Neural progenitor cell (in vitro differentiated cells): ENCODE measurements around the gene TIMM8B. TPM values are rescaled to one million over a fixed set of nuclear protein-coding genes. Genes with fewer than 3 reads are reported as not detected.
"Not testable (repeated sequence)": the region's sequence is repeated elsewhere in the genome, so short reads cannot be mapped to it uniquely, and the experiment has no call there.

Source experiments
- DNase-seq: peaks from one replicate; pipeline ENCODE4 v3.0.0-alpha.2; 2016; ENCODE audit warnings: low spot score
- H2AFZ ChIP-seq: fragments of 200-600 bp; sonication (generic); replicated peaks from 2 replicates; pipeline ENCODE4 v1.6.1; 2016; ENCODE audit warnings: antibody characterized with exemption
- H3F3A ChIP-seq: fragments of 200-600 bp; sonication (generic); 2 replicates; pipeline ENCODE4 v1.6.1; 2016; ENCODE audit warnings: antibody characterized with exemption, low read depth
- H3K27ac ChIP-seq: fragments of 200-600 bp; sonication (generic); 2 replicates; pipeline ENCODE4 v1.5.1; 2016; ENCODE audit warnings: mild to moderate bottlenecking
- H3K27me3 ChIP-seq: fragments of 200-600 bp; sonication (generic); 2 replicates; pipeline ENCODE4 v1.6.1; 2016; ENCODE audit warnings: mild to moderate bottlenecking, moderate library complexity
- H3K36me3 ChIP-seq: fragments of 200-600 bp; sonication (generic); 2 replicates; pipeline ENCODE4 v1.5.1; 2016
- H3K4me1 ChIP-seq: fragments of 200-600 bp; sonication (generic); 2 replicates; pipeline ENCODE4 v1.6.1; 2016; ENCODE audit warnings: mixed run types
- H3K4me2 ChIP-seq: fragments of 200-600 bp; sonication (generic); 2 replicates; pipeline ENCODE4 v1.6.1; 2016
- H3K4me3 ChIP-seq: fragments of 200-600 bp; sonication (generic); 2 replicates; pipeline ENCODE4 v1.5.1; 2016
- H3K79me2 ChIP-seq: fragments of 200-600 bp; sonication (generic); 2 replicates; pipeline ENCODE4 v1.6.1; 2016; ENCODE audit warnings: low read depth
- H3K9ac ChIP-seq: fragments of 200-600 bp; sonication (generic); 2 replicates; pipeline ENCODE4 v1.6.1; 2016
- H3K9me3 ChIP-seq: fragments of 200-600 bp; sonication (generic); 2 replicates; pipeline ENCODE4 v1.5.1; 2016; ENCODE audit warnings: low read depth
- H4K20me1 ChIP-seq: fragments of 200-600 bp; sonication (generic); 2 replicates; pipeline ENCODE4 v1.6.1; 2016; ENCODE audit warnings: low read depth
- H3K27ac Mint-ChIP-seq: 3 replicates; pipeline ENCODE4 v1.8.0; 2021; ENCODE audit warnings: mixed read lengths
- H3K27me3 Mint-ChIP-seq: 2 replicates; pipeline ENCODE4 v1.8.0; 2022; ENCODE audit warnings: low read depth, mild to moderate bottlenecking, inconsistent platforms, moderate library complexity, mixed read lengths; ENCODE audit not compliant: insufficient read depth
- H3K36me3 Mint-ChIP-seq: 3 replicates; pipeline ENCODE4 v1.8.0; 2021; ENCODE audit warnings: mixed read lengths
- H3K4me1 Mint-ChIP-seq: 3 replicates; pipeline ENCODE4 v1.8.0; 2021; ENCODE audit warnings: mixed read lengths
- H3K4me3 Mint-ChIP-seq: 3 replicates; pipeline ENCODE4 v1.8.0; 2021; ENCODE audit warnings: mild to moderate bottlenecking, moderate library complexity, mixed read lengths
- H3K9me3 Mint-ChIP-seq: 3 replicates; pipeline ENCODE4 v1.8.0; 2020; ENCODE audit warnings: mixed read lengths
- EZH2 ChIP-seq: fragments of 200-600 bp; sonication (generic); IDR thresholded peaks from 2 replicates; pipeline ENCODE4 v1.6.1; 2017; ENCODE audit warnings: antibody characterized with exemption, mild to moderate bottlenecking, moderate library complexity
- EZH2phosphoT487 ChIP-seq: fragments of 200-600 bp; sonication (generic); IDR thresholded peaks from 2 replicates; pipeline ENCODE4 v1.6.1; 2017; ENCODE audit warnings: antibody characterized with exemption
- total RNA-seq: library from RNA; depleted of rRNA; stranded (reverse); fragments of >200 nt; gene quantifications from 2 replicates; pipeline ENCODE4 v1.2.3, GENCODE V29; 2015; ENCODE audit warnings: low replicate concordance
- TF ChIP-seq, protein P1 (sequence below): fragments of 200-600 bp; sonication (generic); IDR thresholded peaks from 2 replicates; pipeline ENCODE4 v1.5.1; 2017; ENCODE audit warnings: antibody characterized with exemption, mild to moderate bottlenecking

The TIMM8B gene
- total RNA-seq, 1 donor from 2014 or later = 38.9 TPM

DNA sequence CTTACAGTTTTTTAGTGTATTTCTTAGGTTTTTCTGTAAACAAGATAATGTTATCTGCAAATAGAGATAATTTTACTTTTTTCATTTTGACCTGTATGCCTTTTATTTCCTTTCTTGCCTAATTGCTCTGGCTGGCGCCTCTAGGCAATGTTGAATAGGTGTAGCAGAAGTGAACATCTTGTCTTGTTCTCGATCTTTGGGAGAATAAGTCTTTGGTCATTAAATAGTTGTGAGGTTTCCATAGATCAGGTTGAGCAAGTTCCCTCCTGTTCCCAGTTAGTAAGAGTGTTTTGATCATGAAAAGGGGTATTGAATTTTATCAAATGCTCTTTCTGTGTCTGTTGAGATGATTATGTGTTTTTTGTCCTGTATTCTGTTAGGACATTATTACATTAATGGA lies 36.8 kb downstream of the TIMM8B start:
- Histone ChIP-seq H3K27me3 (no peaks in the 10 kb centered on the region), H3K27ac (no peak overlapping the region), H2AFZ (no peak overlapping the region), H3K36me3 (peaks cover 29% of the 10 kb centered on the region), H3K4me1 (no peaks in the 10 kb centered on the region), H3F3A (no peaks in the 10 kb centered on the region), H3K79me2 (peaks cover 24% of the 10 kb centered on the region), H3K4me3 (no peak overlapping the region), H4K20me1 (no peaks in the 10 kb centered on the region), H3K4me2 (no peak overlapping the region), H3K9ac (no peak overlapping the region), H3K9me3 (no peaks in the 10 kb centered on the region)
- Mint-ChIP-seq H3K4me1 (no peaks in the 10 kb centered on the region), H3K36me3 (peaks cover 56% of the 10 kb centered on the region), H3K27ac (no peak overlapping the region), H3K9me3 (peaks cover 7% of the 10 kb centered on the region), H3K4me3 (no peak overlapping the region), H3K27me3 (no peaks in the 10 kb centered on the region)
- TF ChIP-seq EZH2 (no peak), EZH2phosphoT487 (no peak)
- TF ChIP-seq, protein P1, sequence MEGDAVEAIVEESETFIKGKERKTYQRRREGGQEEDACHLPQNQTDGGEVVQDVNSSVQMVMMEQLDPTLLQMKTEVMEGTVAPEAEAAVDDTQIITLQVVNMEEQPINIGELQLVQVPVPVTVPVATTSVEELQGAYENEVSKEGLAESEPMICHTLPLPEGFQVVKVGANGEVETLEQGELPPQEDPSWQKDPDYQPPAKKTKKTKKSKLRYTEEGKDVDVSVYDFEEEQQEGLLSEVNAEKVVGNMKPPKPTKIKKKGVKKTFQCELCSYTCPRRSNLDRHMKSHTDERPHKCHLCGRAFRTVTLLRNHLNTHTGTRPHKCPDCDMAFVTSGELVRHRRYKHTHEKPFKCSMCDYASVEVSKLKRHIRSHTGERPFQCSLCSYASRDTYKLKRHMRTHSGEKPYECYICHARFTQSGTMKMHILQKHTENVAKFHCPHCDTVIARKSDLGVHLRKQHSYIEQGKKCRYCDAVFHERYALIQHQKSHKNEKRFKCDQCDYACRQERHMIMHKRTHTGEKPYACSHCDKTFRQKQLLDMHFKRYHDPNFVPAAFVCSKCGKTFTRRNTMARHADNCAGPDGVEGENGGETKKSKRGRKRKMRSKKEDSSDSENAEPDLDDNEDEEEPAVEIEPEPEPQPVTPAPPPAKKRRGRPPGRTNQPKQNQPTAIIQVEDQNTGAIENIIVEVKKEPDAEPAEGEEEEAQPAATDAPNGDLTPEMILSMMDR = no peak
- no peak for DNase-seq

DNA sequence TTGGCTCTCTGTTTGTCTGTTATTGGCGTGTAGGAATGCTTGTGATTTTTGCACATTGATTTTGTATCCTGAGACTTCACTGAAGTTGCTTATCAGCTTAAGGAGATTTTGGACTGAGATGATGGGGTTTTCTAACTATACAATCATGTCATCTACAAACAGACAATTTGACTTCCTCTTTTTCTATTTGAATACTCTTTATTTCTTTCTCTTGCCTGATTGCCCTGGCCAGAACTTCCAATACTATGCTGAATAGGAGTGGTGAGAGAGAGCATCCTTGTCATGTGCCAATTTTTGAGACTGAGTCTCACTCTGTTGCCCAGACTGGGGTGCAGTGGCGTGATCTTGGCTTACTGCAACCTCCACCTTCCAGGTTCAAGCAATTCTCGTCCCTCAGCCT lies 38.3 kb downstream of the TIMM8B start:
- H3K36me3 ChIP-seq = peaks cover 34% of the 10 kb centered on the region
- H3K36me3 Mint-ChIP-seq = peaks cover 49% of the 10 kb centered on the region

GRCh38 chr11:112046647-112047046 lies 39.9 kb downstream of the TIMM8B start:
- H3F3A ChIP-seq, H3K4me1 ChIP-seq, H3K4me3 Mint-ChIP-seq, H4K20me1 ChIP-seq, H3K4me1 Mint-ChIP-seq, H3K27me3 ChIP-seq, H3K9me3 Mint-ChIP-seq, H3K4me2 ChIP-seq, H3K27ac ChIP-seq, H3K9me3 ChIP-seq, H3K9ac ChIP-seq, H3K27me3 Mint-ChIP-seq, DNase-seq, H3K4me3 ChIP-seq, H3K27ac Mint-ChIP-seq, H2AFZ ChIP-seq: not testable (repeated sequence)
- H3K36me3 ChIP-seq = peaks cover 33% of the 10 kb centered on the region
- H3K36me3 Mint-ChIP-seq = peaks cover 42% of the 10 kb centered on the region
- peaks cover 24% of the 10 kb centered on the region for H3K79me2 ChIP-seq

More for the DNA sequence above, 38.3 kb downstream of the TIMM8B start:
- not testable (repeated sequence) for H3K27ac ChIP-seq, H3K9ac ChIP-seq, H3K4me2 ChIP-seq, H3K27me3 ChIP-seq, H2AFZ ChIP-seq, H3K9me3 ChIP-seq, H3K9me3 Mint-ChIP-seq, H3F3A ChIP-seq, H4K20me1 ChIP-seq, H3K27me3 Mint-ChIP-seq, DNase-seq, H3K27ac Mint-ChIP-seq, H3K4me3 Mint-ChIP-seq, H3K4me1 ChIP-seq, H3K4me1 Mint-ChIP-seq, H3K4me3 ChIP-seq
- peaks cover 24% of the 10 kb centered on the region for H3K79me2 ChIP-seq

DNA sequence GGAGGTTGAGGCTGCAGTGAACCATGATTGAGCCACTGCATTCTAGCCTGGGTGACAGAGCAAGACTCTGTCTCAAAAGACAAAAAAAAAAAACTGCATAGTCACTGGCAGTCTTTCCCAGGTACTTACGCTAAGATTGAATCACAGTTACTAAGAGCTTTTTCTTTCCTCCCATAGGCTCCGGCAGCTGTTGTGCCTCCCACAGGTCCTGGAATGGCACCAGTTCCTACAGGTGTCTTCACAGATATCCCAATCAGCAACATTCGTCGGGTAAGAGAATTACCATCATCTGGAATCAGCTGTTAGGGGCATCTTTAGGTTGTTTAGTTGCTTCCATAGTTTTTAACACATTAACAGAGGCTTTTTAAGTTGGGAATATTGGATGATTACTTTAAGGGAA lies 41.6 kb downstream of the TIMM8B start:
- Histone ChIP-seq H4K20me1 (peaks cover 13% of the 10 kb centered on the region), H3F3A (no peaks in the 10 kb centered on the region), H3K9me3 (no peaks in the 10 kb centered on the region), H3K27ac (no peak overlapping the region), H3K4me2 (no peak overlapping the region), H3K27me3 (no peaks in the 10 kb centered on the region), H2AFZ (no peak overlapping the region), H3K9ac (no peak overlapping the region), H3K36me3 (peaks cover 32% of the 10 kb centered on the region), H3K4me1 (no peaks in the 10 kb centered on the region), H3K4me3 (no peak overlapping the region), H3K79me2 (peaks cover 31% of the 10 kb centered on the region)
- Mint-ChIP-seq H3K4me3 (no peak overlapping the region), H3K36me3 (peaks cover 41% of the 10 kb centered on the region), H3K27me3 (no peaks in the 10 kb centered on the region), H3K27ac (no peak overlapping the region), H3K4me1 (no peaks in the 10 kb centered on the region), H3K9me3 (peaks cover 7% of the 10 kb centered on the region)
- TF ChIP-seq EZH2 (no peak), EZH2phosphoT487 (no peak)
- TF ChIP-seq, protein P1 = no peak
- DNase-seq = no peak
